ENCODE measurements around the gene SLC16A9. TPM values are rescaled to one million over a fixed set of nuclear protein-coding genes. Genes with fewer than 3 reads are reported as not detected.
"Not testable (repeated sequence)": the region's sequence is repeated elsewhere in the genome, so short reads cannot be mapped to it uniquely, and the experiment has no call there.

Gene SLC16A9
- total and polyA plus RNA-seq, 2 donors (not counting 3 experiments of a cell fraction or from before 2014, with no cell fraction given) = 0.35 TPM; not detected in 1

DNA sequence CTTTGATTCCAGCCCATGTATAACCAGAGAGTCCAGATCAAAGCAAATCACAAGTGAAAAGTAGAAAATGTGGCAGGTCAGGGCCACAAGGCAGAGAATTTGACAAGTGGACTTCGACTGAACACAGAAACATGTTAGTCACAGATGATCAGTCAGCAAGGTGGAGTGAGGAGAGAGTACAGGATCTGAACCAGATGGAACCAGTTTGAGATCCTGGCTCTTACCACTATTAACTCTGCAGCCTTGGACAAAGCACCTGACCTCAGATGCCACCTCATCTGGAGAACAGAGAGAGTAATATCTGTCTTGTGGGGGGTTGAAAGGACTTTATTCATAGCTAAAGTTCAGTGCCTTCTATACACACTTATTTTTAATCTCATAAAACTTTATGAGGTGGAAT, 39.2 kb upstream of the SLC16A9 start:
- FAIRE-seq = no peak
- no peaks in the 10 kb centered on the region for H3K9me3 ChIP-seq (replicated peaks; ENCODE audit: control insufficient read depth, insufficient read depth, low read length)
- no peaks in the 10 kb centered on the region for H3K9me1 ChIP-seq (replicated peaks; ENCODE audit: control insufficient read depth, extremely low read depth, insufficient read depth, low read length)
- no peak overlapping the region for H2AFZ ChIP-seq (ENCODE audit: low read depth, low read length)
- no TSS peak for BruUV-seq (replicated peaks)
- no peaks in the 10 kb centered on the region for H3K4me1 ChIP-seq (ENCODE audit: control insufficient read depth, extremely low read depth, insufficient read depth, low read length)
- no peak overlapping the region for H3K4me3 ChIP-seq (replicated peaks in 1 of 3; ENCODE audit: insufficient read depth in 1 of 3, low read depth in 1 of 3, low read length in 3 of 3)
- H4K20me1 ChIP-seq (replicated peaks; ENCODE audit: control insufficient read depth, extremely low read depth, insufficient read depth, low read length) = no peaks in the 10 kb centered on the region
- ChIA-PET CTCF (no interaction called here), POLR2A (no interaction called here)
- no peaks in the 10 kb centered on the region for H3K79me2 ChIP-seq (ENCODE audit: control insufficient read depth, insufficient read depth, low read length)
- no peak overlapping the region for H3K4me2 ChIP-seq (ENCODE audit: insufficient read depth, low read length)
- intact Hi-C loops (cut with micrococcal nuclease) = no loop called here
- H3K27me3 ChIP-seq (ENCODE audit: control insufficient read depth in 2 of 2, insufficient read depth in 2 of 2, low read length in 2 of 2) = no peaks in the 10 kb centered on the region
- H3K27ac ChIP-seq (ENCODE audit: insufficient read depth, low read depth, low read length) = no peak overlapping the region
- no peak for DNase-seq (ENCODE audit: low read depth, low spot score)
- no peaks in the 10 kb centered on the region for H3K36me3 ChIP-seq (ENCODE audit: control insufficient read depth in 2 of 2, extremely low read depth in 1 of 2, insufficient read depth in 2 of 2, low read length in 2 of 2)
- TF ChIP-seq POLR2AphosphoS5 (IDR thresholded peaks at IDR 0.05; ENCODE audit: insufficient read depth, low read depth, low read length) (no peak), POLR2A (IDR thresholded peaks at IDR 0.05; ENCODE audit: low read depth, low read length) (no peak)
- dilution Hi-C loops (cut with MboI; ENCODE audit: extremely low pct_ligation_motif_present, low sequenced_read_pairs) = no loop called here
- H3K9ac ChIP-seq (replicated peaks; ENCODE audit: extremely low read depth, insufficient read depth, low read length) = no peak overlapping the region

DNA sequence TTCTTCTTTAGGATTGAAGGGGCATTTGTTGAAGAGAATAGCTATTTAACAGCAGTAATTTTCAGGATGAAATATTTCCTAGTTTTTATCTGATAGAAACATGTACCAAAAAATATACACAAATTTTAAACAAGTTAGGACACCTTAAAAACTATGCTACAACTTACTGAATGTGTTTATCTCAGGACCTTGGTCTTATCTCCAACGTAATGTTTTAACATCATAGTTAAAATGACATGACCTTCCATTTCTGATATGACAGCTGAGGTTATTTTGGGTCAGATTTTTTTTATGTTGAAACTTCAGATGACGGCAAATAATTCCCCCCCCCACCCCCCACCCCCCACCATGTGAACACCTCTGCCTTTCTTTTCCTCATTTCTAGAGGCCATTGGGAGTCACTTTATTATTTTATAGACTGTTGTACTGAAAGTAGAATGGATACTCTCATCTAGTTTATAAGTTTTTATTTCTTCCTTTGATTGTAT, 35.6 kb upstream of the SLC16A9 start:
- no peaks in the 10 kb centered on the region for H3K79me2 ChIP-seq (ENCODE audit: control insufficient read depth, insufficient read depth, low read length)
- no peak overlapping the region for H2AFZ ChIP-seq (ENCODE audit: low read depth, low read length)
- no TSS peak for BruUV-seq (replicated peaks)
- no peak overlapping the region for H3K9ac ChIP-seq (replicated peaks; ENCODE audit: extremely low read depth, insufficient read depth, low read length)
- H3K4me3 ChIP-seq (replicated peaks in 1 of 3; ENCODE audit: insufficient read depth in 1 of 3, low read depth in 1 of 3, low read length in 3 of 3) = no peak overlapping the region
- POLR2A ChIA-PET = no interaction called here
- intact Hi-C loops (cut with micrococcal nuclease) = no loop called here
- no peak for DNase-seq (ENCODE audit: low read depth, low spot score)
- no peaks in the 10 kb centered on the region for H3K4me1 ChIP-seq (ENCODE audit: control insufficient read depth, extremely low read depth, insufficient read depth, low read length)
- H3K9me3 ChIP-seq (replicated peaks; ENCODE audit: control insufficient read depth, insufficient read depth, low read length) = no peaks in the 10 kb centered on the region
- no peaks in the 10 kb centered on the region for H3K9me1 ChIP-seq (replicated peaks; ENCODE audit: control insufficient read depth, extremely low read depth, insufficient read depth, low read length)
- no peaks in the 10 kb centered on the region for H3K27me3 ChIP-seq (ENCODE audit: control insufficient read depth in 2 of 2, insufficient read depth in 2 of 2, low read length in 2 of 2)
- dilution Hi-C loops (cut with MboI; ENCODE audit: extremely low pct_ligation_motif_present, low sequenced_read_pairs) = no loop called here
- no peak overlapping the region for H3K27ac ChIP-seq (ENCODE audit: insufficient read depth, low read depth, low read length)
- FAIRE-seq = no peak
- no peaks in the 10 kb centered on the region for H3K36me3 ChIP-seq (ENCODE audit: control insufficient read depth in 2 of 2, extremely low read depth in 1 of 2, insufficient read depth in 2 of 2, low read length in 2 of 2)
- no peaks in the 10 kb centered on the region for H4K20me1 ChIP-seq (replicated peaks; ENCODE audit: control insufficient read depth, extremely low read depth, insufficient read depth, low read length)
- CTCF ChIA-PET = no interaction called here
- no peak overlapping the region for H3K4me2 ChIP-seq (ENCODE audit: insufficient read depth, low read length)
- no peak for TF ChIP-seq EZH2 (IDR thresholded peaks at IDR 0.05; ENCODE audit: borderline replicate concordance, low read depth, low read length, severe bottlenecking)
- TF ChIP-seq FOS (IDR thresholded peaks at IDR 0.05; ENCODE audit: borderline replicate concordance, insufficient read depth, low read length) = no peak
- TF ChIP-seq, protein P1, sequence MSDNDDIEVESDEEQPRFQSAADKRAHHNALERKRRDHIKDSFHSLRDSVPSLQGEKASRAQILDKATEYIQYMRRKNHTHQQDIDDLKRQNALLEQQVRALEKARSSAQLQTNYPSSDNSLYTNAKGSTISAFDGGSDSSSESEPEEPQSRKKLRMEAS (IDR thresholded peaks at IDR 0.05; ENCODE audit: insufficient read depth, insufficient read length) = no peak
- TF ChIP-seq MYC (IDR thresholded peaks at IDR 0.05; ENCODE audit: low read depth, low read length) = no peak
- TF ChIP-seq GATA2 (IDR thresholded peaks at IDR 0.05; ENCODE audit: insufficient read depth, insufficient read length, low read depth, low read length) = no peak
- TF ChIP-seq JUN (IDR thresholded peaks at IDR 0.05; ENCODE audit: borderline replicate concordance, insufficient read depth, insufficient read length, low read depth) = no peak
- TF ChIP-seq, protein P2, sequence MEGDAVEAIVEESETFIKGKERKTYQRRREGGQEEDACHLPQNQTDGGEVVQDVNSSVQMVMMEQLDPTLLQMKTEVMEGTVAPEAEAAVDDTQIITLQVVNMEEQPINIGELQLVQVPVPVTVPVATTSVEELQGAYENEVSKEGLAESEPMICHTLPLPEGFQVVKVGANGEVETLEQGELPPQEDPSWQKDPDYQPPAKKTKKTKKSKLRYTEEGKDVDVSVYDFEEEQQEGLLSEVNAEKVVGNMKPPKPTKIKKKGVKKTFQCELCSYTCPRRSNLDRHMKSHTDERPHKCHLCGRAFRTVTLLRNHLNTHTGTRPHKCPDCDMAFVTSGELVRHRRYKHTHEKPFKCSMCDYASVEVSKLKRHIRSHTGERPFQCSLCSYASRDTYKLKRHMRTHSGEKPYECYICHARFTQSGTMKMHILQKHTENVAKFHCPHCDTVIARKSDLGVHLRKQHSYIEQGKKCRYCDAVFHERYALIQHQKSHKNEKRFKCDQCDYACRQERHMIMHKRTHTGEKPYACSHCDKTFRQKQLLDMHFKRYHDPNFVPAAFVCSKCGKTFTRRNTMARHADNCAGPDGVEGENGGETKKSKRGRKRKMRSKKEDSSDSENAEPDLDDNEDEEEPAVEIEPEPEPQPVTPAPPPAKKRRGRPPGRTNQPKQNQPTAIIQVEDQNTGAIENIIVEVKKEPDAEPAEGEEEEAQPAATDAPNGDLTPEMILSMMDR (IDR thresholded peaks at IDR 0.05; ENCODE audit: extremely low read depth in 1 of 2, insufficient read depth in 1 of 2, low read depth in 1 of 2, low read length in 2 of 2) = no peak
- TF ChIP-seq POLR2A (IDR thresholded peaks at IDR 0.05; ENCODE audit: low read depth, low read length) = no peak
- TF ChIP-seq POLR2AphosphoS5 (IDR thresholded peaks at IDR 0.05; ENCODE audit: insufficient read depth, low read depth, low read length) = no peak

DNA sequence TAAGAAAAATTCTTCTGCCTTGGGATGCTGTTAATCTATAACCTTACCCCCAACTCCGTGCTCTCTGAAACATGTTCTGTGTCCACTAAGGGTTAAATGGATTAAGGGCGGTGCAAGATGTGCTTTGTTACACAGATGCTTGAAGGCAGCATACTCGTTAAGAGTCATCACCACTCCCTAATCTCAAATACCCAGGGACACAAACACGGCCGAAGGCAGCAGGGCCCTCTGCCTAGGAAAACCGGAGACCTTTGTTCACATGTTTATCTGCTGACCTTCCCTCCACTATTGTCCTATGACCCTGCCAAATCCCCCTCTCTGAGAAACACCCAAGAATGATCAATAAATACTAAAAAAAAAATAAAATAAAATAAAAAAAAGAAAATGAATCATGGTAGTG, 35.1 kb upstream of the SLC16A9 start:
- BruUV-seq (replicated peaks); H3K9me3 ChIP-seq (replicated peaks; ENCODE audit: control insufficient read depth, insufficient read depth, low read length); H3K27ac ChIP-seq (ENCODE audit: insufficient read depth, low read depth, low read length); CTCF ChIA-PET; H2AFZ ChIP-seq (ENCODE audit: low read depth, low read length); H3K4me2 ChIP-seq (ENCODE audit: insufficient read depth, low read length); POLR2A ChIA-PET; H3K27me3 ChIP-seq (ENCODE audit: control insufficient read depth in 2 of 2, insufficient read depth in 2 of 2, low read length in 2 of 2); H3K9ac ChIP-seq (replicated peaks; ENCODE audit: extremely low read depth, insufficient read depth, low read length); intact Hi-C loops (cut with micrococcal nuclease); H3K9me1 ChIP-seq (replicated peaks; ENCODE audit: control insufficient read depth, extremely low read depth, insufficient read depth, low read length); H3K36me3 ChIP-seq (ENCODE audit: control insufficient read depth in 2 of 2, extremely low read depth in 1 of 2, insufficient read depth in 2 of 2, low read length in 2 of 2); DNase-seq (ENCODE audit: low read depth, low spot score); H3K79me2 ChIP-seq (ENCODE audit: control insufficient read depth, insufficient read depth, low read length); H3K4me3 ChIP-seq (replicated peaks in 1 of 3; ENCODE audit: insufficient read depth in 1 of 3, low read depth in 1 of 3, low read length in 3 of 3); H4K20me1 ChIP-seq (replicated peaks; ENCODE audit: control insufficient read depth, extremely low read depth, insufficient read depth, low read length); FAIRE-seq; dilution Hi-C loops (cut with MboI; ENCODE audit: extremely low pct_ligation_motif_present, low sequenced_read_pairs); H3K4me1 ChIP-seq (ENCODE audit: control insufficient read depth, extremely low read depth, insufficient read depth, low read length): not testable (repeated sequence)

All from endothelial cell of umbilical vein (primary cell).